Right renal pelvis (tissue), 4 donors: ENCODE results near the gene MAGI1. TPM values are rescaled to one million over a fixed set of nuclear protein-coding genes. Genes with fewer than 3 reads are reported as not detected.

Source experiments
- DNase-seq, 4 donors: peaks; one replicate each; pipeline ENCODE4 v3.0.0-alpha.2; 2013; ENCODE audit warnings: low read depth in 4 of 4, low spot score in 3 of 4, missing footprints in 1 of 4
- polyA plus RNA-seq, 4 donors: library from polyadenylated mRNA; unstranded; fragments of 120-200 nt; gene quantifications; one replicate each; pipeline ENCODE4 v1.2.1, GENCODE V29; 2013; ENCODE audit not compliant: insufficient read length in 4 of 4

MAGI1 gene
- polyA plus RNA-seq, 4 donors = 25.8 to 32.9 (median 28.6) TPM

- no peak for DNase-seq
Observed at GRCh38 chr3:65979162-65979561, 59.6 kb downstream of the MAGI1 start.

- no peak for DNase-seq
Observed at GRCh38 chr3:65978116-65978515, 60.6 kb downstream of the MAGI1 start.

GRCh38 chr3:65975032-65975431 is 63.7 kb downstream of the MAGI1 start:
- DNase-seq = no peak

- no peak for DNase-seq
Observed at GRCh38 chr3:65974509-65974908, 64.2 kb downstream of the MAGI1 start.

- no peak for DNase-seq
Observed at GRCh38 chr3:65972765-65973164, 66.0 kb downstream of the MAGI1 start.

- no peak for DNase-seq
Observed at GRCh38 chr3:65971293-65972252, 67.1 kb downstream of the MAGI1 start.

- no peak for DNase-seq
Observed at GRCh38 chr3:65968996-65969395, 69.7 kb downstream of the MAGI1 start.

- no peak for DNase-seq
Observed at GRCh38 chr3:65967451-65967850, 71.3 kb downstream of the MAGI1 start.

- no peak for DNase-seq
Observed at GRCh38 chr3:65964838-65965237, 73.9 kb downstream of the MAGI1 start.

- no peak for DNase-seq
Observed at GRCh38 chr3:65963787-65964677, 74.7 kb downstream of the MAGI1 start.

GRCh38 chr3:65961733-65962132 is 77.0 kb downstream of the MAGI1 start:
- DNase-seq = no peak

GRCh38 chr3:65961128-65961527 is 77.6 kb downstream of the MAGI1 start:
- DNase-seq = no peak

- no peak for DNase-seq
Observed at GRCh38 chr3:65960087-65960486, 78.6 kb downstream of the MAGI1 start.

GRCh38 chr3:65958216-65958615 is 80.5 kb downstream of the MAGI1 start:
- no peak for DNase-seq

- no peak for DNase-seq
Observed at GRCh38 chr3:65955792-65956477, 82.8 kb downstream of the MAGI1 start.

- no peak for DNase-seq
Observed at GRCh38 chr3:65953881-65954733, 84.6 kb downstream of the MAGI1 start.

- DNase-seq = peak in 2 of 4 donors; percentile 43 to 53
Observed at GRCh38 chr3:65953301-65953812, 85.4 kb downstream of the MAGI1 start.

- no peak for DNase-seq
Observed at GRCh38 chr3:65952842-65953241, 85.9 kb downstream of the MAGI1 start.

- no peak for DNase-seq
Observed at GRCh38 chr3:65951836-65952505, 86.7 kb downstream of the MAGI1 start.
